ENCODE data around the gene RNASEH2C.
"Not testable (repeated sequence)": the region's sequence is repeated elsewhere in the genome, so short reads cannot be mapped to it uniquely, and the experiment has no call there.

Gene RNASEH2C

GRCh38 chr11:65744026-65744698 lies 23.6 kb upstream of the RNASEH2C start:
- TF ChIP-seq, protein P1, sequence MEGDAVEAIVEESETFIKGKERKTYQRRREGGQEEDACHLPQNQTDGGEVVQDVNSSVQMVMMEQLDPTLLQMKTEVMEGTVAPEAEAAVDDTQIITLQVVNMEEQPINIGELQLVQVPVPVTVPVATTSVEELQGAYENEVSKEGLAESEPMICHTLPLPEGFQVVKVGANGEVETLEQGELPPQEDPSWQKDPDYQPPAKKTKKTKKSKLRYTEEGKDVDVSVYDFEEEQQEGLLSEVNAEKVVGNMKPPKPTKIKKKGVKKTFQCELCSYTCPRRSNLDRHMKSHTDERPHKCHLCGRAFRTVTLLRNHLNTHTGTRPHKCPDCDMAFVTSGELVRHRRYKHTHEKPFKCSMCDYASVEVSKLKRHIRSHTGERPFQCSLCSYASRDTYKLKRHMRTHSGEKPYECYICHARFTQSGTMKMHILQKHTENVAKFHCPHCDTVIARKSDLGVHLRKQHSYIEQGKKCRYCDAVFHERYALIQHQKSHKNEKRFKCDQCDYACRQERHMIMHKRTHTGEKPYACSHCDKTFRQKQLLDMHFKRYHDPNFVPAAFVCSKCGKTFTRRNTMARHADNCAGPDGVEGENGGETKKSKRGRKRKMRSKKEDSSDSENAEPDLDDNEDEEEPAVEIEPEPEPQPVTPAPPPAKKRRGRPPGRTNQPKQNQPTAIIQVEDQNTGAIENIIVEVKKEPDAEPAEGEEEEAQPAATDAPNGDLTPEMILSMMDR (IDR thresholded peaks at IDR 0.05): peak; percentile 79; the same call in 1 of the 2 replicates
- TF ChIP-seq ZFX (IDR thresholded peaks at IDR 0.05; ENCODE audit: borderline replicate concordance): no peak
- H3K27ac ChIP-seq: no peak overlapping the region

- no peak overlapping the region for H3K27ac ChIP-seq
- TF ChIP-seq ZFX (IDR thresholded peaks at IDR 0.05; ENCODE audit: borderline replicate concordance): no peak
- TF ChIP-seq, protein P1 (IDR thresholded peaks at IDR 0.05): no peak
Observed at GRCh38 chr11:65743681-65744025, 23.1 kb upstream of the RNASEH2C start.

DNA sequence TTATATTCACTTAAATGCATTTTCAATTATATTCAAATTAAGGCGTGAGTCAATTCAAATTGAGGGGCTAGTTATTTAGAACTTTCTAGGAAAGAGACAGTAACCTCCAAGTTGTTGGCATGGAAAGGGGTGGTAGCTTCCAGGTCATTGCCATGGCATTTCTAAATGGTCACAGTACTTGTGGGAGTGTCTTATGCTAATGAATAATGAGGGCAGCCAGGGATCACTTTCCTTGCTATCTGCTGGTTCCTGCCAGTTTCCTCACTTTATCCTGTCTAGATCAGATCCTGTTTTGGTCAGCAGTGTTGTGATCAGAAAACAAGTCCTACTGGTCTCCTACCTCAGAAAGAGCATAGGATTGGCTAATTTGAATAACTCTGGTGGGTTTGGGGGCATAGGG lies 21.8 kb upstream of the RNASEH2C start:
- no peak overlapping the region for H3K27ac ChIP-seq
- TF ChIP-seq, protein P1 (IDR thresholded peaks at IDR 0.05): no peak
- TF ChIP-seq ZFX (IDR thresholded peaks at IDR 0.05; ENCODE audit: borderline replicate concordance): no peak

DNA sequence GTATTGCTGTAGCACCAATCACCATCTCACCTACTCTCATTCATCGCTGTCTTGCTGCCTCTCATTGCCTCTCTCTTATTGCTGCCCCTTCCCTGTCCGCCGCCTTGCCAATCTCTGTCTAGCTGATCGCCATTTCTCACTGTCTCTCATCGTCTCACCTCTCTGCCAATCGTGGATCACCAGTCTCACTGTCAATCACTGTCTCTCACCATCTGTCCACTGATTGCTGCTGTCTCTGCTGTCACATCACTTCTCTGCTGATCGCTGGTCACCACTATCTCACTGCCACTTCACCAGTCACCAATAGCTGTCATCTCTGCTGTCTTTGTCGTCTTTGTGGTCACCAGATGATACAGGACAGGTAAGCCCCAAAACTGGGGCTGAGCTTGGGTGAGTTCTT lies 20.6 kb upstream of the RNASEH2C start:
- H3K27ac ChIP-seq: no peak overlapping the region
- TF ChIP-seq, protein P1 (IDR thresholded peaks at IDR 0.05): no peak
- no peak for TF ChIP-seq ZFX (IDR thresholded peaks at IDR 0.05; ENCODE audit: borderline replicate concordance)

DNA sequence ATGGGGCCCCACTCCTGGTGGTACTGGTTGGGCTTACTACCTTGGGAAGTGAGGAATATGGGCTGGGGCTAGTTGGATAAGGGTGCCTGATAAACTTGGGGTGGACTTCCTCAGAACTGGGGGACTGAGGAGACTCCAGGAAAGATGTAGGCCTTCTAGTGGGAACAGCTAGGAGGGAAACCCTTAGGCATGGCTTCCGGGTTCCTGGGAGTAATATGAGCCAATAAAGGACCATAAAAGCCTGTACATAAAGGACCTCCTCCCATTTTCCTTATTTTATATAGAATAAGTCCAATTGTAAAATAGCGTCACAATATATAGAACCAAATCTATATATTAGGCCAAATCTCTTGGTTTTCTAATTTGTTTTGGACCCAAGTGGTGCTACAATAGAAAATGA lies 18.4 kb upstream of the RNASEH2C start:
- no peak overlapping the region for H3K27ac ChIP-seq
- TF ChIP-seq, protein P1 (IDR thresholded peaks at IDR 0.05): no peak
- no peak for TF ChIP-seq ZFX (IDR thresholded peaks at IDR 0.05; ENCODE audit: borderline replicate concordance)

DNA sequence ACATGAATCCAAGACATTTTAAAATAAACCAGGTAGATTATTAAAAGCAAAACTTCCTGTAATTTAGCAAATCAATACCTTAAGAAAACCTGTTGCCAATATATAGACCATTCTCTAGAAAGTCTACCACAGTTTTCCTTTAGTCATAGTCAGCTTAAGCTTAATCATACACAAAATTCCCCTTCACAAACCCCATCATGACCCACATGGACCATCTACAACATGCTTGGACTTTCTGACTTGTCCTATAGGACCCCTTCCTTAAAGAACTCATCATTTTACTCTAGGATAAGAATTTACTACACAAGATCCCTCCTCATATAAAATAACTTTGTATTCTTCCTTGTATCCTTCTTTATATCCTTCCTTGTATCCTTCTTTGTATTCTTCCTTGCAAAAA lies 16.2 kb upstream of the RNASEH2C start:
- H3K27ac ChIP-seq: no peak overlapping the region
- TF ChIP-seq, protein P1 (IDR thresholded peaks at IDR 0.05): no peak
- no peak for TF ChIP-seq ZFX (IDR thresholded peaks at IDR 0.05; ENCODE audit: borderline replicate concordance)

DNA sequence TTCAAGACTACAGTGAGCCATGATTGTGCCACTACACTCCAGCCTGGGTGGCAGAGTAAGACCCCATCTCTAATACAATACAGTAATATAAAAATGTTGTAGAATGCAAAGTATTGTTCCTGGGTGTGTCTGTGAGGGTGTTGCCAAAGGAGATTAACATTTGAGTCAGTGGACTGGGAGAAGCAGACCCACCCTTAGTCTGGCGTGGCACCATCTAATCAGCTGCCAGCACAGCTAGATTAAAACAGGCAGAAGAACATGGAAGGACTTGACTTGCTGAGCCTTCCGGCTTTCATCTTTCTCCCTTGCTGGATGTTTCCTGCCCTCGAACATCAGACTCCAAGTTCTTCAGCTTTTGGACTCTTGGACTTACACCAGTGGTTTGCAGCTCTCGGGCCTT lies 14.5 kb upstream of the RNASEH2C start:
- not testable (repeated sequence) for H3K27ac ChIP-seq

DNA sequence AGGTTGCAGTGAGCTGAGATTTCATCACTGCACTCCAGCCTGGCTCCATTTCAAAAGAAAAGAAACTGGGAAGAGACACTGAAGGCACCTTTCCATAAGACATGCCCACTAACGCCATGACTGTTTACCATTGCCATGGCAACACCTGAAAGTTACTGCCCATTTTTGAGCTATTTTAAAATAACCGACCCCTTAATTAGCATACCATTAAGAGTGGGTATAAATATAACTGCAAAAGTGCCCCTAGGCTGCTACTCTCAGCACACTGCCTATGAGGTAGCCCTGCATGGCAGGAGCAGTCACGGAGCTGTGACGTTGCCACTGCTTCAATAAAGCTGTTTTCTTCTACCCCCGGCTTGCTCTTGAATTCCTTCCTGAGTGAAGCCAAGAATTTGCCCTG lies 9.9 kb upstream of the RNASEH2C start:
- TF ChIP-seq ZFX (IDR thresholded peaks at IDR 0.05; ENCODE audit: borderline replicate concordance): no peak
- TF ChIP-seq, protein P1 (IDR thresholded peaks at IDR 0.05): no peak
- no peak overlapping the region for H3K27ac ChIP-seq
